ENCODE data around the gene NOP53. TPM values are rescaled to one million over a fixed set of nuclear protein-coding genes. Genes with fewer than 3 reads are reported as not detected.
A peak's percentile ranks its signal among the peaks of the same experiment; 100 is the strongest.

The NOP53 gene
- total RNA-seq (100 to 1,000 TPM; 432 to 576 (median 557) TPM), polyA plus RNA-seq (100 to 1,000 TPM; 304 to 682 (median 589) TPM)

- peak within 1 kb of the TSS; percentile 93 to 97 (median 96) for H3K27ac ChIP-seq
Observed at GRCh38 chr19:47745010-47745901, at the start of gene NOP53. Gene NOP53 (plus strand): TSS chr19:47745546. CDS start chr19:47745560, 14 bp downstream.

DNA sequence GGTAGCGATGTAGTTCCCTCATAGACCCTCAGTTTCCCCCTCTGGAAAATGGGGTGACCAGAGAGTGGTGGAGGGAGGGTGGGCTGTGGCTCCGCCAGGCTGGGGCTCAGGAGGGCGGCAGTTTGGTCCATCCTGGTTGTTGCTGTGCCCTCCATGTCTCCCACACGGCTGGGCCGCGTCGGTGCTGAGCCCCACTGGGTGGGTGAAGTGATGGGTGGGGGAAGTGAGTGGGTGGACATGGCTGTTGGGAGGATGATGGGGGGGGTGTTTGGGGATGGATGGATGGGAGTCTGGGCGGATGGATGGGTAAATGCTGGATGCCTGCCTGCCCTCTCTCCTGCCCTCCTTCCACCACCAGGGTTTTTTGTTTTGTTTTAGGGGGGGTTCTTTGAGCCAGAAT is 48.7 kb upstream of the NOP53 start:
- TF ChIP-seq POLR2AphosphoS5 (IDR thresholded peaks at IDR 0.05) = no peak
- TF ChIP-seq CTCF (IDR thresholded peaks at IDR 0.05) = no peak
- no peak for TF ChIP-seq POLR2A (IDR thresholded peaks at IDR 0.05)
- no peak for TF ChIP-seq EP300 (IDR thresholded peaks at IDR 0.05)
- Histone ChIP-seq H3K27ac (peak overlapping the region in 3 of 4 donors; percentile 24 to 83 (median 83)), H3K4me3 (no peak overlapping the region), H3K27me3 (no peaks in the 10 kb centered on the region), H3K36me3 (peaks cover 8 to 65% (median 26%) of the 10 kb centered on the region in 4 donors), H3K4me1 (peaks cover 0 to 6% (median 5%) of the 10 kb centered on the region in 4 donors), H3K9me3 (no peaks in the 10 kb centered on the region)
- intact Hi-C loops (cut with DNase I) = loop anchor here (2.0 kb wide), 1 partner anchor 88 kb away; the partner anchor contains the start of gene BICRA
- DNase-seq = no peak
- whole genome bisulfite sequencing, 2 donors = 94% methylated on average over 8 of the region's 8 CpGs

More at GRCh38 chr19:47745010-47745901, at the start of gene NOP53:
- intact Hi-C loops (cut with DNase I) = loop anchor here (2.0 kb wide), 1 partner anchor 34 kb away; the partner anchor contains the start of gene SELENOW
- Histone ChIP-seq H3K36me3 (peaks cover 15 to 50% (median 36%) of the 10 kb centered on the region in 4 donors), H3K9me3 (no peaks in the 10 kb centered on the region), H3K27me3 (no peaks in the 10 kb centered on the region), H3K4me3 (peak within 1 kb of the TSS; percentile 68 to 83 (median 78)), H3K4me1 (peaks cover 0 to 52% (median 38%) of the 10 kb centered on the region in 4 donors)
- DNase-seq = peak; percentile 99
- WGBS, 2 donors = 4 to 5% methylated on average over 53 of the region's 53 CpGs
- TF ChIP-seq POLR2AphosphoS5 (IDR thresholded peaks at IDR 0.05) = peak; percentile 88 to 97 (median 95)
- TF ChIP-seq EP300 (IDR thresholded peaks at IDR 0.05) = peak in 1 of 4 donors; percentile 6
- TF ChIP-seq POLR2A (IDR thresholded peaks at IDR 0.05) = peak; percentile 79 to 84
- no peak for TF ChIP-seq CTCF (IDR thresholded peaks at IDR 0.05)

DNA sequence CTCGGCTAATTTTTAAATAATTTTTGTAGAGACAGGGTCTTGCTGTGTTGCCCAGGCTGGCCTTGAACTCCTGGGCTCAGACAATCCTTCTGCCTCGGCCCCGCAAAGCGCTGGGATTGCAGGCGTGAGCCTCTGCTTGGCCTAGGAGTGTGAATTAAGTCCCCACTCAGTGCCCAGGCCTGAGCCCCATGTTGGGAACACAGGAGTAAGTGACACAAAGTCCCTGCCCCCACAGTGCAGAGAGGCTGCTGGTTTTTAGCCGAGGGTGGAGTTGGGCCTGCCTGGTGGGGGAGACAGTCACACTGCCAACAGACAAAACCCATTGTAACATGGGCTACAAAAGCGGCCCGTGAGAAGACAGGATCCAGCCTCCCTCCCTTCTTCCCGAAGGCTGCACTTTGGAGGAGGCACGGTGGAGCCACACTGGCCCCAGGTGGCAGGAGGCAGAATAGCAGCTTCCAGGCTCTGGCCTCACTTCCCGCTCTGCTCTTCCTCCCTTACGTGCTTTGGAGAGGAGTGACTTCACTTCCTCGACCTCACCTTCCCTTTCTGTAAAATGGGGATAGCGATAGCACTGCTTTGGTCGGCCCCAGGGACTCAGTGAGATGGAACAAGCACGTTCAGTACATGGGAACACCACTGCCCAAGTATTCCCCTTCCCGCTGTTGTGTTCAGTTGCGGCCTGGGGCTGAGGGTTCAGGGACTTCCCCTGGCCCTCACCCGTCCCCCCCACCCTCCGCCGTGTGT is 47.3 kb upstream of the NOP53 start:
- Histone ChIP-seq H3K36me3 (peaks cover 16 to 65% (median 31%) of the 10 kb centered on the region in 4 donors), H3K27me3 (no peaks in the 10 kb centered on the region), H3K9me3 (no peaks in the 10 kb centered on the region), H3K27ac (peak overlapping the region; percentile 63 to 83 (median 82)), H3K4me3 (no peak overlapping the region), H3K4me1 (peaks cover 0 to 6% (median 5%) of the 10 kb centered on the region in 4 donors)
- peak; percentile 94 for DNase-seq
- intact Hi-C loops (cut with DNase I) = loop anchor here (2.0 kb wide), 4 partner anchors 89 to 261 kb away; partner anchors contain the start of gene BICRA
- 35 to 49% methylated on average over 21 of the region's 21 CpGs for WGBS, 2 donors
- TF ChIP-seq POLR2AphosphoS5 (IDR thresholded peaks at IDR 0.05) (peak; percentile 14 to 66 (median 62)), CTCF (IDR thresholded peaks at IDR 0.05) (peak; percentile 96 to 99 (median 98)), EP300 (IDR thresholded peaks at IDR 0.05) (no peak)

DNA sequence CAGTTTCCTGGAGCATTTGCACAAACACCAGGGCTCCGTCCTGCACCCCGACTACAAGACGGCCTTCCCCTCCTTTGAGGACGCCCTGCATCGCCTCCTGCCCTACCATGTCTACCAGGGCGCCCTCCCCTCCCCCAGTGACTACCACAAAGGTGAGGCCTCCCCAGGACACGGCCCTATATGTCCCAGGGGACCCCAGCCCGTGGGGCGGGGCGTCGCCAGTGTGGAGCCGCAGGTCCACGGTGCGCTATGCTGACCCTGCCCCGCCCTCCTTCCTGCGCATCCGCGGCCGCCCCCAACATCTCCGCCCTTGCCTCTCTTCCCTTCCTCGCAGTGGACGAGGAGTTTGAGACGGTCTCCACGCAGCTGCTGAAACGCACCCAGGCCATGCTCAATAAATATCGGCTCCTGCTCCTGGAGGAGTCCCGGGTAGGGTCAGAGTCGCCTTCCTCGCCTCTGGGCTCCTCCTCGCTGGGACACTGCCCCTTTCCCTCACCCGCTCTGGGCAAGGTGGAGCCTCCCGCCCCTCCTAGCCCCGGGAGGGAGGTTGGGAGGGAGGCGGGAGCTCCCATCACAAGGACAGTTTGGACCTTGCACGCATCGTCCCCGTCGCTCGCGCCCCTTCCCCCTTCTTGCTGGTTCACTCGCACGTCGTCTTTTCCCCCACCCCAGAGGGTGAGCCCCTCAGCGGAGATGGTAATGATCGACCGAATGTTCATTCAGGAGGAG is 46.6 kb upstream of the NOP53 start:
- H3K36me3 ChIP-seq = peaks cover 16 to 63% (median 29%) of the 10 kb centered on the region in 4 donors
- peaks cover 0 to 13% (median 8%) of the 10 kb centered on the region in 4 donors for H3K4me1 ChIP-seq
- TF ChIP-seq CTCF (IDR thresholded peaks at IDR 0.05) = no peak
- TF ChIP-seq EP300 (IDR thresholded peaks at IDR 0.05) = no peak
- no peak for TF ChIP-seq POLR2A (IDR thresholded peaks at IDR 0.05)
- no peak for TF ChIP-seq POLR2AphosphoS5 (IDR thresholded peaks at IDR 0.05)
- H3K27ac ChIP-seq = peak overlapping the region; percentile 63 to 83 (median 82)
- no peaks in the 10 kb centered on the region for H3K27me3 ChIP-seq
- 82 to 92% methylated on average over 46 of the region's 46 CpGs for WGBS, 2 donors
- DNase-seq = no peak
- H3K9me3 ChIP-seq = no peaks in the 10 kb centered on the region
- H3K4me3 ChIP-seq = no peak overlapping the region
- intact Hi-C loops (cut with DNase I) = loop anchor here (2.0 kb wide), 3 partner anchors 98 to 262 kb away; no protein-coding TSS in a partner anchor

All from sigmoid colon (tissue), 7 donors.